Measurements from ENCODE around the gene INAFM1. TPM values are rescaled to one million over a fixed set of nuclear protein-coding genes. Genes with fewer than 3 reads are reported as not detected.

The INAFM1 gene
- total RNA-seq, 4 donors from 2014 or later, result 1.6 to 8.4 (median 5.8) TPM

DNA sequence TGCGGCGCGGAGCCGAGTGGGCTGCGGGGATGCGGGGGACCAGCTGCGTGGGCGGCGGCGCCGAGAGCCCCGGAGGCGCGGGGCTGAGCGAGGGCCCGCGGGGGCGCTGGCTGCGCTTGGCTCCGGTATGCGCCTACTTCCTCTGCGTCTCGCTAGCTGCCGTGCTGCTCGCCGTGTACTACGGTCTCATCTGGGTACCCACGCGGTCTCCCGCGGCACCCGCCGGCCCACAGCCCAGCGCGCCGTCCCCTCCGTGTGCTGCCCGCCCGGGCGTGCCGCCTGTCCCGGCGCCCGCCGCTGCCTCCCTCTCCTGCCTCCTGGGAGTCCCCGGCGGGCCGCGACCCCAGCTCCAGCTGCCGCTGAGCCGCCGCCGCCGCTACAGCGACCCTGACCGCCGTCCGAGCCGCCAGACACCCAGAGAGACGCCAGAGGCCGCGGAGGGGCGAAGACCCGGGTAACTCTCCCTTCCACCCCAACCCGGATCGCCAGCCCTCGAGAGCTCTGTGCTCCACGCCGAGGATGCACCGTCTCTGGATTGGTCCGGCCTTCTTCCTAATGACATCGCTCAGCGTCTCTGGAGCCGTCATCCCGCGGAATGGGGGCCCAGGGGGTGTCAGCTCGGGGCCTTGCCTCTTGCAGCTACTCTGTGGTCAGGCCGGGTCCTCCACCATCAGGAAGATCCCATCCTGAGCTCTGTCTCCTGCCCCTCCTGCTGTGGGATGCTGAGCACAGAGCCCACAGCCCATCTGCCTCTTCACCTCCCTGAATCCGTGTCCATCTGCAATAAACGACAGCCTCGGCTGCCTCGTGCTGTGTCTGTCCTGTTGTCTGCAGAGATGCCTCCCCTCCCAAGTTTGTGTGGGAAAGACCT lies 441 bp downstream of the INAFM1 start:
- TF ChIP-seq, protein P1, sequence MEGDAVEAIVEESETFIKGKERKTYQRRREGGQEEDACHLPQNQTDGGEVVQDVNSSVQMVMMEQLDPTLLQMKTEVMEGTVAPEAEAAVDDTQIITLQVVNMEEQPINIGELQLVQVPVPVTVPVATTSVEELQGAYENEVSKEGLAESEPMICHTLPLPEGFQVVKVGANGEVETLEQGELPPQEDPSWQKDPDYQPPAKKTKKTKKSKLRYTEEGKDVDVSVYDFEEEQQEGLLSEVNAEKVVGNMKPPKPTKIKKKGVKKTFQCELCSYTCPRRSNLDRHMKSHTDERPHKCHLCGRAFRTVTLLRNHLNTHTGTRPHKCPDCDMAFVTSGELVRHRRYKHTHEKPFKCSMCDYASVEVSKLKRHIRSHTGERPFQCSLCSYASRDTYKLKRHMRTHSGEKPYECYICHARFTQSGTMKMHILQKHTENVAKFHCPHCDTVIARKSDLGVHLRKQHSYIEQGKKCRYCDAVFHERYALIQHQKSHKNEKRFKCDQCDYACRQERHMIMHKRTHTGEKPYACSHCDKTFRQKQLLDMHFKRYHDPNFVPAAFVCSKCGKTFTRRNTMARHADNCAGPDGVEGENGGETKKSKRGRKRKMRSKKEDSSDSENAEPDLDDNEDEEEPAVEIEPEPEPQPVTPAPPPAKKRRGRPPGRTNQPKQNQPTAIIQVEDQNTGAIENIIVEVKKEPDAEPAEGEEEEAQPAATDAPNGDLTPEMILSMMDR (IDR thresholded peaks at IDR 0.05; ENCODE audit: low read depth), result no peak

DNA sequence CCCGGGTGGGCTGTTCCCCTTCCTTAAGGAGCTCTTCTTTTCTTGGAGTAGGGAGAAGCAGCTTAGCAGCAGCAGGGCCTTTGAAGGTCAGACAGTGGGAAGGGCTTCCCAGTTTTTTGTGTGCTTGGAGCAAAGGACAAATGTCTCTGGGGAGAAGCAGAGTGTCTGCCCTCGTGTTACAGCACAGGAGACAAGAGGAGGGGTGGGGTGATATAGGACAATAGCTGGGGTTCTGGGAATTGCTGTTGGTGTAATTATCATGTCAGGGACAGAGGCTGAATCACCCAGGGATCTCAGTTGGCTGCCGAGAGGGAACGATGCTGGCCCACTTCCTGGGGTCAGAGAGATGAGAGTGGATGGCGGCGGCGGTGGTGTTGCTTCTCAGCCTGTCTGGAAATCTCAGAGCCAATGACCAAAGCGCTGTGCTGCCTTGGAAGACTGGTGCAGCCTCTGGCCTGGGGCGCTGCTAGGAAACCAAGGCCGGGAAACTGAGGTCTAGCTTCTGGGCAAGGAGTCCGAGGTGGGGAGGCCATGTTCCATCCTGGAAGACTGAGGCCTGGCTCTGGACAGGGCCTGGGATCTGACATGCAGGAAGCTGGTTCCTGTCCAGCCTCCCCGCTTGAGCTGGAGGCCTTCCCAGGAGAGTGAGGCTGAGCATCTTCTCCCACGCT lies 1.2 kb downstream of the INAFM1 start:
- TF ChIP-seq, protein P1 (IDR thresholded peaks at IDR 0.05; ENCODE audit: low read depth), result no peak

DNA sequence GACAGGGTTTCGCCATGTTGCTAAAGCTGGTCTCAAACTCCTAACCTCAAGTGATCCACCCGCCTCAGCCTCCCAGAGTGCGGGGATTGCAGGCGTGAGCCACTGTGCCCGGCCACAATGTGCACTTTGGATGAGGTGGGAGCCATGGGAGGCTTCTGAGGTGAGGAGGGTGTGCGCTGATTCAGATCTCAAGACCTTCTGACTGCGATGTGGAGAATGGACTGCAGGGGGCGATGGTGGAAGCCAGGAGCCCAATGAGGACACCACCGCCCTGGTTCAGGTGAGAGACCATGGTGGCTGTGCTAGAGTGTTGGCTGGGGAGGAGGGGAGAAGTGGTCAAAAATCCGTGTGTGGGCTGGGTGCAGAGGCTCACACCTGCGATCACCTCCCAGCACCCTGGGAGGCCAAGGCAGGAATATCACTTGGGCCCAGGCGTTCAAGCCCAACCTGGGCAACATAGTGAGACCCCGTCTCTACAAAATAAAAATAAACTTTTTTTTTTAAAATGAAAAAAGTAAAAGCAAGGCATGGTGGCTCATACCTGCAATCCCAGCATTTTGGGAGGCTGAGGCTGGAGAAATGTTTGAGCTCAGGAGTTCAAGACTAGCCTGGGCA lies 5.6 kb downstream of the INAFM1 start:
- TF ChIP-seq, protein P1 (IDR thresholded peaks at IDR 0.05; ENCODE audit: low read depth), result no peak

DNA sequence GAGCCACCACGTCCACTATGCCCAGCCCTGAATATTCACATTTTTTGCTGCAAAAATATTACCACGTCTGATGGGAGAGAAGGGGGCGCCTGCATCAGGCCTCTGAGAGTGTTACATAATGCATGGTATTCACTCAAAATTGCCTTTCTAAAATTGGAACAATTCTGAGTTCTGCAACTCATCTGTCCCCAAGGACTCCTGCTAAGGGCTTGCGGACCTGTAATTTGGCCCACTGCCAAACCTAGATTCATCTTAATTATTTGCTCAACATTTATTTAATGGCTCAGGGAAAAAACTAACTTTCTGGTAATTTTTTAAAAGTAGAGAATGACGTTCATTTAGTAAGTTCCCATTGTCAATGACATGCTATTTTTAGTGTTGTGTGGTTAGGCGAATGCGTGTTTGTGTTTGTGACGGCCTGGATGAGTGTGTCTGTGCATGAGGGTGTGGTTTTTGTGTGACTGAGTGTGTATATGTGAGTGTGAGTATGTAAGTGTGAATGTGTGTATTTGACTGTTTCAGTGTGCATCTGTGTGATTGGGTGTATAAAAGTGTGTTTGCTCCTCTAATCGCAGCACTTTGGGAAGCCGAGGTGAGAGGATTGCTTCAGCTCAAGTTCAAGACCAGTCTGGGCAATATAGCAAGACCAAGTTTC lies 8.8 kb downstream of the INAFM1 start:
- TF ChIP-seq, protein P1 (IDR thresholded peaks at IDR 0.05; ENCODE audit: low read depth), result no peak

DNA sequence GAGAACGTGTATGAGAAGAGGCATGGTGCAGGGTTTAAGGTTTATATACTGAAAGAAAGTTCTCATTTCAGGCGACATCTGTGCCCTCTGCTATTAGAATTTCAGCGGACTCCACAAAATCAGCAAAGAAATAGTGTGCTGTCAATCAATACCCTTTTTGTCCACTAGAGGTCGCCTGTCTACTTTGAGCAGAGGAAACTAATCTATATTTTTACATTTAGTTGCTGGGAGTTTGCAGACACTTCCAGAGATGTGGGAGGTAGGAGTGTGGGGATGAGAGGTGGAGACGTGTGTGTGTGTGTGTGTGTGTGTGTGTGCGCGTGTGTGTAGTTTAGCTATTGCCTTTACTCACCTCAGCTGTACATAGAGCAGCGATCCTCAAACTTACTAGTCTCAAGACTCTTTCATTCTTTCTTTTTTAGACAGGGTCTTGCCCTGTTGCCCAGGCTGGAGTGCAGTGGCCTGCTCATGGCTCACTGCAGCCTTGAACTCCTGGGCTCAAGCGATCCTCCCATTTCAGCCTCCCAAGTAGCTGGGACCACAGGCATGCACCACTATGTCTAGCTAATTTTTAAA lies 9.7 kb downstream of the INAFM1 start:
- TF ChIP-seq, protein P1 (IDR thresholded peaks at IDR 0.05; ENCODE audit: low read depth), result no peak

DNA sequence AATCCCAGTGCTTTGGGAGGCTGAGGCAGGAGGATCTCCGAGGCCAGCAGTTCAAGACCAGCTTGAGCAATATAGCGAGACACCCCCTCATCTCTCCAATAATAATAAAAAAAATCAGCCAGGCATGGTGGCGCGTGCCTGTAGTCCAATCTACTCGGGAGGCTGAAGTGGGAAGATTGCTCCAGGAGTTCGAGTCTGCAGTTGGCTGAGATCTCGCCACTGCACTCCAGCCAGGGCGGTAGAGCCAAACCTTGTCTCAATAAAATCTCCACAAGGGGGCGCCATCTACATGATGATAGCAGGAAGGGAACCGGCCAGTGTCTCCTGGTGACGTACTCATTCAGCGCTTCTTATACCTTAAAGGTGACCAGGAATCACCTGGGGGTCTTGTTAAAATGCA lies 21.4 kb downstream of the INAFM1 start:
- TF ChIP-seq, protein P1 (IDR thresholded peaks at IDR 0.05; ENCODE audit: low read depth), result no peak
